NCI-H1436 treated with DMSO at 0.1 percent for 48 hours (cell line): ENCODE results near the gene IKZF2.

Experiments used
- DNase-seq: peaks from one replicate; lab custom pipeline; 2025; lab: John Stamatoyannopoulos, UW

The IKZF2 gene

DNA sequence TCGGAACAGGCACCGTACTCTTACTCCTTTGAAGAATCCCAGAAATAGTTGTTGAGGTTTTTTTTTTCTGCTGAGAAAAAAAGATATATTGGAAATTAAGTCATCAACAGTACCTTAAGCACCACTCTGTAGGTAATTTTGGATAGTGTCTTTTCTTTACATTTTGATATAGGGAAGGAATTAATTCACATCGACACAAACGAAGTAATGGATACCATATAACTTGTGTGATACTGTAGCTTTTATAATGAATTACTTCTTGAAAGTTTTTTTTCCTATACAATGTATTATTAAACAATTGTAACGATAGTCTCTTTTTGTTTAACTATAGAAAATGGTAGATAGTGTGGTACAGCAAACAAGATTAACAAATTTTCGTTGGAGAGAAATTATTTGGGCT is 1.5 kb upstream of the IKZF2 start:
- no peak for DNase-seq

DNA sequence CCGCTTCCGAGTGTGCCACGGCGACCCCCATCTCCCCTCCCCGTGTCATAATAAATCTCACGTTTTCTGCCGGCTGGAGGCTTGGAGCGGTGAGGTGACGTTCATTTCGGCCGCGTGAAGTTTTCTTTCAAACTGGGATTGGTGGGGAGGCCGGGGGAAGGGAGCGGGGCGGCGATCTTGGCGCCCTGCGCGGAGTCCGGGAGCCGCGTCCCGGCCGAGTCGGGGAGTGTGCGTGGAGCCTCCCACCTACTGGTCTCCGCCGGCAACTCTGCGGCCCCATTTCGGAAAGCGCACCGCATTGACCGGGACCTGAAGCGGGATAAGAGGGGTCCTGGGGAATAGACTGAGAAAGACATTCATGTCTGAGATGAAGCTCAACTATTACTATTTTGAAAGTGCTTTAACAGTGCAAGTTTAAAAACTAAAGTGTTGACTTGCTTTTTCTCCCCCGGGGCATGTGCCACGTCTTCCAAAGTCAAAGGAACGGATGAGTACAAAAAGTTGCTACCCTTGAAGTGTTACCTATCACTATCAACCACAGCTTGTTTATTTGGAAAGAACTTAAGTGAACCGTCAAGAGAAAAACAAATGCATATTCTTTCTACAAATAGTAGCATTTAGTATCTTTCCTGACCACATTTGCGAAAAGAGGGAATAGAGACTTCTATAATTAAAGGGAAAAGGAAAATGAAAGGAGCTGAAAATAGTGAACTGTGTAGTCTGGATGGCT is 818 bp upstream of the IKZF2 start:
- DNase-seq, result no peak

DNA sequence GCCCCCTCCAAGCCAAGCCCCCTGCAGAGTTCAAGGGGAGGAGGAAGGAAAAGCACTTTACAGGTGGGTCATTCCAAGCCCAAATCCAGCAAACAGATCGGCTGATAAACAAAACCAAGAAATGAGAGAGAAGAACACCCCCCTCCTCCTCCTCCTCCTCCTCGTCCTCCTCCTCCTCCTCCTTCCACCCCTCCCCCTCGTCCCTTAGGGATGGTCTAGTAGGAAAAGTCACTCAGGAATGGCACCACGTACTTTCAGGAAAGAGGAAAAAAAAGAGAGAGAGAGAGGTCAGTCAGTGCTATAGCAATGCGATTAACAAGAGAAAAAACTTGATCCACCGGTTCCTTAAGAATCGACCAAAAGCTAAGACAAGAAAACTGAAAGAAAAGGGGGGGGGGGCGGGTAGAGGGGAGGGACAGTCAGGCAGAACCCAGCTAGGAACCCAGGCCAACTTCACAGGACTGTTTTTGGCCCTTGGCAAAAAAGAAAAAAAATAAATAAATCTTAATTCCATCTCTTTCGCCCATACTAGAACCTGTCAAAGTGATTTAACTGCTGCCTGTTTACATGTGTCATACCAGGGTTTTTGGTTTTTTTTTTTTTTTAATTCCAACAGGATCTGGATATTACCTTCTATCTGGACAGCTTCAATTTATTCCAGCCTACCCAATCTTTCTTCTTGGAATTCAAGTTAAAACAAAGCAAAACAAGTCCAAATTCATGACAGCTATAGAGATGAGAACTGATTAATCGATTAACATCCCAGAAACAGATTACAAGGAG is 906 bp downstream of the IKZF2 start:
- no peak for DNase-seq

DNA sequence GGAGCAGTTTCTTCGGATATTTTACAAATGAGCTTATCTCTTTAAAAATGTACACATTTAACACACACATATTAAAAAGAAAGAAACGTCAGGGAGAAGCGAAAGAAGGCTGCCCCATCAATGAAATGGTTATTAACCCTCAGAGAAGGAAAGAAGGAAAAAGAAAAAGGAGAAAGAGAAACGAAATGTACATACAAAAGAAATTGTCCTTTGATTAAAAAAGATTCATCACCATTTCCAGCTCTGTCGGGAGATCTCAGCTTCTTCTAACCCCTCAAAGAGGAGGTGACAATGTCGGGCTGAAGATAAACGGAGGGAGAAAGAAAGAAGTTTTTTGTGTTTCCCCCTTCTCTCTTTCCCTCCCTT is 1.5 kb downstream of the IKZF2 start:
- DNase-seq, result no peak

DNA sequence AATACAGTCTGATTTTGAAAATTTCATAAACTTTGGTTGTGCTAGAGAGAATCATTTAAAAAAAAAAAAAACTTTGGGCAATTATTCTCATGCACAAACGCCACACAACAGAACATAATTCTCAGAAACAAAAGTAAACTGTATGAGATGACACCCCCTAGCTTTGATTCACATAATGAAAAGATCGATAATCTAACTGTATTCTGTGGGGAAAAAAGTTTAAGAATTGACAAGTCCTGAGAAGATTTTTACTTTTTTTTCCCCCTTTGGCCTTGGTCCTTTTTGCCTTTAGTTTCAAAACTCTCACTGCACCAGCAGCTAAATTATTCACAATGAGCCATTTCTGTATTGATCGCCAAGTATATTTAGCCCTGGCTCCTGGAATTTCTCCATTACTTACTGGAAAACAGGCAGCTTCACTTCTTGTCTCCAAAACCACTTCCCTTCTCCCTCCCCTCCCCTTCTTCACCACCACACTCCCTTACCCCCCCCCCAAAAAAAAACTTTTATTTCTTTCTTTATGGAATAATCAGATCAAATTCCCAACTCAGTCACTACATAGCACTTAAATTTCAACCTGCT is 2.0 kb downstream of the IKZF2 start:
- no peak for DNase-seq

DNA sequence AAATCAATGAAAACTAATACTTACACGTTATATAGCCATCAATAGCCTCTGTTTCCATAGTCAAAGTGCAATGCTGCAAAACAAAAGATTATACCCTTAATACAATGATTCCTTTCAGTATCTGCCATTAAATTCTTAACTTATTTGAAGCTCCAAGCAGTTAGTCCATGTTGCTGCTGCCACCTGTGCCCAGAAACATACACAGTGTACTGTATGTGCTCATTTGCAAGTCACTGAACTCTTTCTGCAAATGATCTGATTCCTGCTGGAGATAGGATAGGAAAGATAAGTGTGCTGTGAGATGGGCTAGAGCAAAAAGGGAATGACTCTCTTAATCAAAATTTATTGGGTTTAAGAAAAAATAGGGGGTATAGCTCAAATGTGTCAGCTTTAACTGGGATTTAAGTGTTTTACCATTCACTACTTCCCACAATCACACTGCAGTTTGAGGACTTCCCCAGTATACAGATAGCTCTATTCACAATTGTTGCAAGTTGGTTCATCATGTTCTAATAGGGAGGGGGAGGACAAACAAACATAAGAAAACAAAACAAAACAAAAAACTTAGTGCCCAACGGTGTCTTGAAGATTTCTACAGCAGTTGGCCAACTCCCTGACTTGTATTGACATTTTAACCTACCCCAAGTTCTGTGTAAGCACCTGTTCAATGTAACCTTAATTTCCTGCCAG is 2.7 kb downstream of the IKZF2 start:
- no peak for DNase-seq

DNA sequence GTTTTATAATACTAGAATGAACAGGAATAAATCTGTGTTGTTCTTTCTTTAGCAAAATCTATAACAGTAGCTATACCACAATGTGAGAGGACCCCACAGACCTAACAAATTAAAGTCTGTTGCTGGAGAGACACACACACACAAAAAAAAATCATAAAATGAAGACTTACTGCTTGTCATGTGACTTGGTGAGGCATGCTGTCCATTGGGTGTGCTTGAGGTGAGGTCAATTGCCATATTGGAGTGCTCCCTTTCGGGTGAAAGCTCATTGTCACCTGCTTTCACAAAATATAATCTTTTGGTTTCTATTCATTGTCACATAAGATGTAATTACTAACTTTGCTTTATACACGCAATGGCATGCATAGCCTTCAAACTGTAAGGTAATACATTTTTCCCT is 3.9 kb downstream of the IKZF2 start:
- DNase-seq, result no peak

DNA sequence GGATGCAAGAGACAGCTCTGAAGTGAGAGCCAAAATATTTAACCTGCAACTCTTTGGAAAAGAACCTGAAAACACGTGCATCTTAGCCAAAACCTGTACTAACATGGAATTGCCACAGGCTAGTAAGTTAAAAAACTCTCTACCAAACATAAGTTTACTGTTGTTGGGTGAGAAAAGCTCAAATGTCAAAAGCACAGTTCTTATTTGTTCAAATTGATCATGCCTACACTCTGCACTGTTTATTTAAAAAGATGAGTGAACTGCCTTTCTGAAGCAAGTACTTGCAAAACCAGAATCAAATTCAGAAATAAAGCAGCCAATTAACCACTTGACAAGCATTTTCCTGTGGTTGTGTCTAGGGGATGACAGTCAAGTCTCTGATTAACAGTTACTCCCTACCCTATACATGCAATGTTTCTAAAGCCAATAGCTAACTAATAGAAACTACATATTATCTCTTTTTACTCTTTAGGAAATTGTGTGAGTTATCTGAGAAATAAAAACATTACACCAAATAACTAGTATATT is 5.6 kb downstream of the IKZF2 start:
- no peak for DNase-seq

DNA sequence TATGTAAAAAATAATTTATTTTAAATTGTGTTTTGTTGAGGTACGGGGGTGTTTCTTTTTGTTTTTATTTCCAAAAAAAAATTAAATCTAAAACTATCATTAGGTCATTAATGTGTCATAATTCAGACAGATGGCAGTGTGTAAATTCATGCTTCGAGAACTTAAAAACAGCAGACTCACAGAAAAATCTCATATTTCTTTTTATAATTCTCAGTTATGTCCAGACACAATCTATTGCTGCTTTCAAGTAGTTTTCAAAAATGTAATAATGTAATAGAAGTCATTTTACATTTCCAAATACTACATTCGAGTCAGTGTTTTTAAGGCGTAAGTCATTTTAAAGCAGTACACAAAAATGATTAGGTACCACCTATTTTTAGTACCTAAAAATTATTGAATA is 14.3 kb downstream of the IKZF2 start:
- no peak for DNase-seq

DNA sequence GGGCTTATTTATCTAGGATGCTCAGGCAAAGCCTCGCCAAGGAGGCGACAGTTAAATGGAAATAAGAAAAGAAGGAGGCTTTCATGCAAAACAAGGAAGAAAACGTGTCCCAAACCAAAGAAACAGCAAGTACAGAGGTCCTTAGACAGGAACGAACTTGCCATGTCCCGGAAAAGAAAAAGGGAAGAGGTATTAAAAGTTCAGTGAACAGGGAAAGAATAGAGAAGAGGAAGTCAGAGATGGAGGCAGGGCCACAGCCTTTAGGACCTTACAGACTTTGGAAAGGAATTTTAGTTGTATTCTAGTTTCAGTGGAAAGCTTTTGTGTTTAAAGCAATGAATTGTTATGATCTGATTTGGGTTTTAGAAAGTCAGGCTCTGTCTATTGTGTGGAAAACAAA is 22.1 kb downstream of the IKZF2 start:
- DNase-seq, result no peak

DNA sequence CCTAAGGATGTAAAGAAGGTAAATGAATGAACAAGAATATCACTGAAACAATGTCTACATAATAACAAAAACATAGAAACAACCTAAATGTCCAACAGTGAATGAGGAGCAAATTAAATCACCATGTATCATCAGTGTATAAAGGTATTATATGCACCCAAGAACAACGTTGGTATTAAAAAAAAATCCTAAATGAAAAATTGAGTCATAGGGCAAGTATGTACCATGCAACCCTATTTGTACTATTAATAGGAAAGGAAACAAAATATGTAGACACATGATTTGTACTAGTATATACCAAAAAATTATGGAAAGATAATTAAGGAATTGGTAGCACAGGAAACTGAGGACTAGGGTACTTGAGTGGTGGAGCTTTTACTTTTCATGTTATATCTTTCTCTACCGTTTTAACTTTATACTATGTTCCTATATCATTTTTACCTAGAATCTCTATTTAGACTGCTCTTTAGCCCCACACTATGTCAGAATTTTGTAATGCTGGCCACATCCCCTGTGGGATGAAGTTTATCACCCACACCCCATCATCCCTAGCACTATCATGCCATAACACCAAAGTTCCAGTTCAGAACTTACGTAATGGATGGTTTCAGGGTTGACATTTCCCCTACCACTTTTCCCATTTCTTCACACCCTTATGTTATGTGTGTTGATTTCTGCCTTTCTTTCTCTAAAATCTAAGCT is 25.6 kb downstream of the IKZF2 start:
- no peak for DNase-seq

DNA sequence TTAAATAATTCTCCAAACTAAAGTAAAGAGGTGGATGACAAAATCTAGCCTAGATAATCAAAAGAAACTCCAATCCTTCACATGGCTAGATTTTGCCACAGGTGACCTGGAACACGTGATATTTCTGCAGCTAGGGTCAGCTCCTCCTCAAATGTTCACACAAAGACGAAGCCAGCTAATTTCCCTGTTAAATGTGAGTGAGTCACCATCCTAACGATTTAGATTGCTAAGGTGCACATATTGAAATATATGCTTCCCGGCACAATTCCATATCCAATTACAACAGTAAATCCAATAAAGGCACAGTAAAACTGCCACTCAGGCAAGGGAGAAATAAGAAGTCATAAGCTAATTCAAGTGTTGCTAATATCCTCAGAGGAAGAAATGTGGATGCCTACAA is 28.7 kb downstream of the IKZF2 start:
- DNase-seq, result no peak

DNA sequence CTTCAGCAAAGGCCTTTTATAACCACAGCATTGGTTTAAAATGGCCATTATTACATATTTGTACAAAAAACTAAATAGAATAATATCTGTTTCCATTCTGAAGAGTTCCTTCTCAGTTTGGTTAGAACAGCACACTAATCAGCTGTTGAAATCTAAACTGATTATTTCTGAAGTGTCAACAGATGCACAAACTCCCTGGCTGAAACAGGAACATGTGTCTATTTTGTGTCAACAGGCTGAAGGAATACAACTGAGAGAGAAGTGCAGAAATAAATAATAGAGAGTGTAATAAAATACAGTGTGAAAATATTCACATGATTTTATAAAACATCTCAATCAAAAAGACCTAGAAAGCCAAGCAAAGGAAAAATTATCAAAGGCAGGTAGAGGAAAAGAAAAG is 29.7 kb downstream of the IKZF2 start:
- no peak for DNase-seq

DNA sequence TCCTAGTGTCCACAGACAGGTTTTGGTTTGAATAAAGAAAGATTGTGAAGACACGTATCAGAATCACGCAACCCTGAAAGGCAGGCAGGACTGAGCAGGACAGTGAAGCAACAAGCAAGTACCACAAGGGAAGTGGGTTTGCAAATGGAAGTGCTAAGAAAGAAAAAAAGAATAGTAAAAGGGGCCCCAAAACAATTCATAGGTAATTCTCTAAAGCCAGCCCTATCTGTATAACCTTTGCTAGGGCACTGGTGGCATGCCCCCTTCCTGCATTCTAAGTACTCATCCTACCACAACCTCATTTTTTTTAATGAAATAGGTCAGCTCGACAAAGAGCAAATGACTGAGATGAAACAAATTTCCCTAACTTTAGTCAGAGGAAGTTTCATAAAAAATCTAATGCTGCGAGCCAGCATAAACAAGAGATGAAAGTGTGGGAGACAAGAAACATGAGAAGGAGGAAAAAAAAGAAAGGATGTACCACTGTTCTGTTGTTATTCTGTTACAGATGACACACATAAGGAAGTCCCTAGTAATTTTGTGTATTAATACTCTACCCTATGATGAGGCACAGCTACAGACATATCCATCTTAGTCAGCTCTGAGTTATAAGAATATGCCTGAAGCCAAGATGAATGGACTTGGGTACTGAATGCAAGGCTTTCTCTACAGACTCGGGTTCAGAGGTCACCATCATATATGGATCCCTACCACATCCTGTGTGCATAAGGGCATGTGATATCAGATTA is 32.2 kb downstream of the IKZF2 start:
- no peak for DNase-seq

DNA sequence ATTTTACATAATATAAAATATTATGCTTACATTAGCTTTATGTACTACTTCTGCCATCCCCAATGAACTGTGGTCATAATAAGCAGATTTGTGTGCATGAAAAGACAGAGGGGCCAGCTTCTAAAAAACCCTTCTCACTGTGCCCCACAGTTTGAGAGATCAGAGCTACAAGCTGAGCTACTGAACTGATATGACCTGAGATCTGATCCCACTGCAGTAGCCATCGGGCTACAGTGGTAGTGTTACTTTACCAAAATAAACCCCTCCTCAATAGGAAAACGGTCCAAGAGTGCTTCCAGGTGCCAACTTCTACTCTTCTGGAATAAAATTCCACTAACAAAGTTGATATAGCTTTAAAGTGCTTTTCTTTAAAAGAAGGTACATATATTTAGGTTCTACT is 43.1 kb downstream of the IKZF2 start:
- DNase-seq, result no peak

DNA sequence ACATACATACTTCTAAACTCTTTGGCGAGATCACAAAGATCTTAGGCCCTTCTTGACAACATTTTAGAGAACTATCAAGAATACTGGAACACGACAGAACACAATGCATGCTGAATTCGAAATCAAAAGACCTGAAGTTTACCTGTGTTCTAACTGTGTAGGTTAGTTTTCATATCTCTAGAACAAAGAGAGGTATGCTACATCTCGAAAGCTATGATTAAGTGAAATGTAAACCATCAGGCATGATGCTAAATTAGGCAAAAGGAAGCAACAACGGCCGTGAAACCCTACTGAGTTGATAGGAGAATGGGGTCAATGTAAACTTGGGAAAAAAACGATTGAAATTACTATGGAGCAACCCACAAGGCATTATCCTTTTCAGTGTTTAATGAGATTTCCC is 43.7 kb downstream of the IKZF2 start:
- DNase-seq, result no peak

DNA sequence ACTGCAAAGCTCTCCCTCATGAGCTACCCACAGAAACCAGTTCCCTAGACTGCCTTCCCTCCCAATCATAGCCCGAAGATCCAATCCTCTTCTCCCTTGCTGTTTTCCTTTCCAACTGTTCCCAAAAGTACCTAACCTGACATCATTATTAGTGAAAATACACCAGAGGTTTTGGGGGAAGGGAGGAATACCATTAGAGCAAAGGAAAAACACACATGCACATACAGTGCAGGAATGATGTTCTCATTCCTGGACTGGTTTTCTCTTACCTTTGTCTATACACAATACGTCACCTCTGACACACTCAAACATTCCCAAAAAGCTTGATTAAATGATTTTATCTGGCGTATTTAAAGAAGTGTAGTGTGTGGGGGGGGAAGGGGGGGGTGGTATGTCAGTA is 46.2 kb downstream of the IKZF2 start:
- DNase-seq, result no peak

DNA sequence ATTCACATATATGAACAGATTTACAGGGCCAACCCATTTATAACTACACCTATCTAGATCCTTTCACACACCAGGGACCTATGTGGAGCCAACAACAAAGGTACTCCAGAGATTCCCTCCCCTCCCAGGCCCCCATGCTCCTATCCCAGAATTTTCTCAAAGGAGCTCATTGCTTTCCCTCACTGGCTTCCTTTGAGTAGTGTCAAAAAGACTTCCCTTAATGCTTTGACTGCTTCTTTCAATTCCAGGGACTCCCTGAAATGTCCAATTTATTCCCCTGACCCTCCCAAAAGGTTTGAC is 46.6 kb downstream of the IKZF2 start:
- no peak for DNase-seq

DNA sequence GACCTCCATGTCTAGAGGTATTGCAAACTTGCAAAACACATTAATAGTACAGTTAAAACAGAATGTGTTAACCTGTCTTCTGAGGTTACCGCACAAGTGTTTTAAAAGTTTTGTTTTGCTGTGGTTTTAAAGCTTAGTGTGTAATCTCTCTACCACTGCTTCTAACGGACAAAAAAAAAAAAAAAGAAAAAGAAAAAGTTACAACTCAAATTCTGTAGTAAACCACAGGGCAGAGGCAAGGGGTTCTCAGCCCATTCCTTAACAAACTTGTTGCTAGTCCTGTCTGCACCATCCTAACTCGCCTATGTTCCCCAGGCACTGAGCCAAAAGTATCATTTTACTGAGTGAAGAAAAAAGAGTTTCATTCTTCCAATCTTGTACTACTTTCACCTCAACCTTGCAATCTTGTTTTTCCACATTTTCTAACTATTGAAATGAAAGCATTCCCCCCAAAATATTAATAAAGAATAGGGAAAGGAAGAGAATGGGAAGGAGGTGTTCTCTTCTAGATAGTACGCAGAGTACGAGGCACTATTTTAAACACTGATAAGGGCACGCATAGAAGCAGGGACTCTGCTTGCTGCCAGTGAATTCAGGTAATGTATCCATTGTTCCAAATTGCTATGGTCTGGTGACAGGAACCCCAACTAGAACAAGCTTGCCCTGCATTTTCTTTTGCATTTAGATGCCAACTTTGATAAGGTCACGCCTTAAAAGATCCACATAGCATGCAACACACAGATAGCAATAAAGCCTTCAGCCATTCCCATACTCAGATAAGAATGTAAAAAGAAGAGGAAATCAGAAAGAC is 47.1 kb downstream of the IKZF2 start:
- DNase-seq, result no peak

DNA sequence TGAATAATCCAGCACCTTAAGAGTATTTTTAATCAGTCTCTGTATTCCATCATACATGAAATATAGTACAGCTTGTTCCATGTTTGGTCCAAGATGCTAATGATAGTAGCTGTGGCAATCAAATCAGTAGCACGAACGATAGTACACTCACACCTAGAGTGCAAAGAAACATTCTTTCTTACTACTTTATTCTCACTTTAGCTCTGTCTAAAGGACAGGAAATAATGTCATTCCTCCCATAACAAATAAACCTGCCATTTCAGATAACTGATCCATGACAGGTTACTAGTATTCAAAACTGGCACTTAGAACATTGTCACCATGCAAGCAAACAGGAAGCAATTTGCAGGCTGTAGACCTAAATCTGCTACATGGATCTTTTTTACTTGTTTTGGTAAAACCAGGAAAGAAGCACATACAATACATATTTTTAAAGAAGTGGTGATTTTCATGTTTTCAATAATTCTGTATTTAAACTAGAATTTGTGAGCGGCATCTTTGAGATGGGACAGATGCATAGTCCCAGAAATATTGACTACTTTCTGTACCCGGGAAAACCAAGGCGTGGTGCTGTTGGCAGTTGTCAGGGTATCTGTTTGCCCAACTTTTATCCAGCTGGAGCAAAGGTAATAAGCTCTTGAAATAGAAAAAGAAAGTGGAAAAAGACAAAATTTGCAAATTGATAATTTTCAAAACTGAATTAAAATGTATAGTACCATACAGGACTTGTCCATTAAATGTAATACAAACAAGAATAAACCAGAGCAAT is 49.5 kb downstream of the IKZF2 start:
- no peak for DNase-seq
